ENCODE results near the gene ZFYVE28. TPM values are rescaled to one million over a fixed set of nuclear protein-coding genes. Genes with fewer than 3 reads are reported as not detected.

The ZFYVE28 gene
- total RNA-seq, 4 donors from 2014 or later: 20.6 to 153 (median 63.2) TPM

DNA sequence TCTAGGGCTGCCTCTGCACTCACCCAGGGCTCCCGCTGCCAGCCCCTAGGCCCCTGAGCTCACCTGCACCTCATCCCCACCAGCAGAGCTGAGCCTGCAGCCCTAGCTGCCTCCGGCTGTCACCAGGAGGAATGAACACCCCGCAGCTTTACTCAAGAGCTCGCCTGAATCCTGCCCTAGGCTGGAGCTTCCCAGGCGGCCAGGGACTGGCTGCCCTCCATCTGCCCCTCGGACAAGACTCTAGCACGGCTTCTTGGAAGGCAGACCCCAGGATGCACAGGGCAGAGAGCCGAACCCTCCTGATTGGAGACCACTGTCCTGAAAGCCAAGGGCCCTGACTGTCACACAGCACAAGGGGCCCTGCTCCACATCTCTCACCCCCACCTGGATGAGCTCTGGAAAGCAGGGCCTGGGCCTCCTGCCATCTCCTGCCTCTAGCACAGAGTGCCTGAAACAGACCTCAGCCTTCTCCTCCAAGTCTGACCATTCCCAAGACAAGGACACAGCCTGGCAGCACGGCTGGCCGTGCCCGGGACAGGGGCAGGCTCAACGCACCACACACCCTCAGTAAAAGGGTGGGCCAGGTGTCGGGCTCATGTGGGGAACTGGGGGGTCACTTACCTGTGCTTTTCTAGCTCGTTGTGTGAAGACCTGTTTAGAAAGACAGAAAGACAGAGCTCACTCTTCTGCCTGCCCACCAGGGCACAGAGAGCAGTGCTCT lies 160.9 kb downstream of the ZFYVE28 start:
- Histone ChIP-seq H3K36me3 (peaks cover 0 to 51% (median 0%) of the 10 kb centered on the region in 3 donors), H3K27me3 (no peaks in the 10 kb centered on the region), H3K4me3 (no peak overlapping the region), H3K27ac (peak overlapping the region; percentile 46 to 73 (median 59)), H3K9me3 (no peaks in the 10 kb centered on the region), H3K4me1 (peaks cover 0 to 56% (median 15%) of the 10 kb centered on the region in 4 donors)
- TF ChIP-seq POLR2A (IDR thresholded peaks at IDR 0.05): no peak
- TF ChIP-seq, protein P1, sequence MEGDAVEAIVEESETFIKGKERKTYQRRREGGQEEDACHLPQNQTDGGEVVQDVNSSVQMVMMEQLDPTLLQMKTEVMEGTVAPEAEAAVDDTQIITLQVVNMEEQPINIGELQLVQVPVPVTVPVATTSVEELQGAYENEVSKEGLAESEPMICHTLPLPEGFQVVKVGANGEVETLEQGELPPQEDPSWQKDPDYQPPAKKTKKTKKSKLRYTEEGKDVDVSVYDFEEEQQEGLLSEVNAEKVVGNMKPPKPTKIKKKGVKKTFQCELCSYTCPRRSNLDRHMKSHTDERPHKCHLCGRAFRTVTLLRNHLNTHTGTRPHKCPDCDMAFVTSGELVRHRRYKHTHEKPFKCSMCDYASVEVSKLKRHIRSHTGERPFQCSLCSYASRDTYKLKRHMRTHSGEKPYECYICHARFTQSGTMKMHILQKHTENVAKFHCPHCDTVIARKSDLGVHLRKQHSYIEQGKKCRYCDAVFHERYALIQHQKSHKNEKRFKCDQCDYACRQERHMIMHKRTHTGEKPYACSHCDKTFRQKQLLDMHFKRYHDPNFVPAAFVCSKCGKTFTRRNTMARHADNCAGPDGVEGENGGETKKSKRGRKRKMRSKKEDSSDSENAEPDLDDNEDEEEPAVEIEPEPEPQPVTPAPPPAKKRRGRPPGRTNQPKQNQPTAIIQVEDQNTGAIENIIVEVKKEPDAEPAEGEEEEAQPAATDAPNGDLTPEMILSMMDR (IDR thresholded peaks at IDR 0.05): no peak
- peak in 2 of 3 donors; percentile 12 to 43 for DNase-seq

DNA sequence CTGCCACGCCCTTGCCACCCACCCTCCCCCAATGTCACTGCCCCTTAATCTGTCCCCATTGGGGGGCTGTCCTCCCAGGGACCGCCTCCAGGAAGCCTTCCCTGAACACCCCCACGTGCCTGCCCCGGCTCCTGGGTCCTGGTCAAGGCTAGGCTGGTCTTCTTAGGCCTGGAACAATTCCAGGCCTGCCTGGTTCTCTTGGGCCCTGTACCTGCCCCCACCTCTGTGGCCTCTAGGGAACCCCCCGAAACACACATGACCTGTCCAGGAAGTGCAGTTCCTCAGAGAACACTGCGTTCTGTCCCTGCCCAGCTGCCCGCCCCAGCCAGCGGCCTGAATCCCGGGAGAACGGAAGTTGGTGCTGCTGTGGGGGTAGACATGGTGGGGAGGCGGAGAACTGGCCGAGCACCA lies 161.7 kb downstream of the ZFYVE28 start:
- peaks cover 0 to 58% (median 0%) of the 10 kb centered on the region in 3 donors for H3K36me3 ChIP-seq
- no peaks in the 10 kb centered on the region for H3K9me3 ChIP-seq
- H3K4me3 ChIP-seq: no peak overlapping the region
- peak in 2 of 3 donors; percentile 30 to 54 for DNase-seq
- H3K4me1 ChIP-seq: peaks cover 0 to 56% (median 15%) of the 10 kb centered on the region in 4 donors
- no peaks in the 10 kb centered on the region for H3K27me3 ChIP-seq
- no peak for TF ChIP-seq POLR2A (IDR thresholded peaks at IDR 0.05)
- TF ChIP-seq, protein P1 (IDR thresholded peaks at IDR 0.05): no peak
- peak overlapping the region; percentile 20 to 73 (median 59) for H3K27ac ChIP-seq

DNA sequence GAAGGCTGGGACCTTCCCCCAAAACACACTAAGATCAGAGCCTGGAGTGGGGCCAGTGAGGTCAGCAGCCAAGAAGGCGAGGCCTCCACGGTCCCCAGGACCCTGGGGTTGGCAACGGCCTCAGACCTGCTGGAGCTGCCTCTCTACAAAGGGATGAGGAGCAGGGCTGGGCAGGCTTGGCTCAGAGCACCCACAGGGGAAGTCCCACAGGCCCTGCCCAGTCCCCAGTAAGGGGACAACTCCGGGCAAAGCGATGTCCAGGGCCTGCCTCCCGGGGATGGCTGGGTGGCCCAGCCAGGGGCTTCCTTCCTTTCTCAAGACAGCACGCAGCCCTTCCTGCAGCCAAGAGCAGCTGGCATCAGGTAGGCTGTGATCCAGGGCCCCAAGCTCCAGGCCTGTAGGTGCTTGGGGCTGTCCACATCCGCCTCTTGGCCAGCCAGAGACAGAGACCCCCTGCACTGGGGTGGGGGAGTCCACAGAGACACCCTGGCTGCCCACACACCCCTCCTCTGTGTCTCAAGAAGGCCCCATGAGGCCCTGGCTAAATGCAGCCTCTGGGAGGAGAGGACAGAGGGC lies 162.2 kb downstream of the ZFYVE28 start:
- Histone ChIP-seq H3K27ac (peak overlapping the region; percentile 20 to 73 (median 59)), H3K9me3 (no peaks in the 10 kb centered on the region), H3K36me3 (peaks cover 0 to 64% (median 0%) of the 10 kb centered on the region in 3 donors), H3K4me3 (no peak overlapping the region), H3K27me3 (no peaks in the 10 kb centered on the region), H3K4me1 (peaks cover 0 to 56% (median 15%) of the 10 kb centered on the region in 4 donors)
- TF ChIP-seq, protein P1 (IDR thresholded peaks at IDR 0.05): no peak
- no peak for TF ChIP-seq POLR2A (IDR thresholded peaks at IDR 0.05)
- peak in 2 of 3 donors; percentile 14 to 41 for DNase-seq

DNA sequence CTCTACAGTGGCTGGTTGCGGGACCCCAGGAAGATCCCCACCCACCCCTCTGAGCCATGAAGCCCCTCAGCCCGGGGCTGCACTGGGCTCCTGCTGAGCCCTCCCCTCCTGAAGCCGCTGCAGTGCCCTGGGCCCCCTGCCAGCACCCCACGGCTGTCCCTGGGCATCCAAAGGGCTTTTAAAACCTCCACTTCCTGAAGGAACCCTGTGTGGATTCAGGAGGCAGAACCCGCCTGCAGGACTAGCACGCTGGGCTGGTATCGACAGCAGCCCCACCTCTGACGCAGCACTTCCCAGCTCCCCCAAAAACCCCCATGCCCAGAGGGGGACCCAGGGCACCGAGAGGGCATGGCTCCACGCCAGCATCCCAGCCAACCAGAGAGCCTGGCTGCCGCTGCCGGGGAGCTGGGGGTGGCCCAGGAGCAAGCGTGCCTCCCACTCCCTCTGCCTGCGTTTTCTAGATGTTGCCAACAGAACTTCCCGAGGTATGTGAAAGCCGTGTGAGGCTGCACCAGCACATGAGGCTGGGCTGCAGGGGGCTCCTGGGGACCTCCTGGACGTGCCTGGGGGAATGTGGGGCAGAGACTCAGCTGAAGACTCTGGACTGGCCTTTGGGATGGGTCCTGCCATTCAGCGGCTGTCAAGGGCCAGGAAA lies 162.8 kb downstream of the ZFYVE28 start:
- no peak overlapping the region for H3K4me3 ChIP-seq
- no peaks in the 10 kb centered on the region for H3K9me3 ChIP-seq
- H3K36me3 ChIP-seq: peaks cover 0 to 70% (median 0%) of the 10 kb centered on the region in 3 donors
- H3K27me3 ChIP-seq: no peaks in the 10 kb centered on the region
- no peak for TF ChIP-seq POLR2A (IDR thresholded peaks at IDR 0.05)
- TF ChIP-seq, protein P1 (IDR thresholded peaks at IDR 0.05): no peak
- H3K4me1 ChIP-seq: peaks cover 0 to 54% (median 10%) of the 10 kb centered on the region in 4 donors
- DNase-seq: peak in 2 of 3 donors; percentile 12 to 48
- H3K27ac ChIP-seq: peak overlapping the region in 3 of 4 donors; percentile 57 to 73 (median 61)

DNA sequence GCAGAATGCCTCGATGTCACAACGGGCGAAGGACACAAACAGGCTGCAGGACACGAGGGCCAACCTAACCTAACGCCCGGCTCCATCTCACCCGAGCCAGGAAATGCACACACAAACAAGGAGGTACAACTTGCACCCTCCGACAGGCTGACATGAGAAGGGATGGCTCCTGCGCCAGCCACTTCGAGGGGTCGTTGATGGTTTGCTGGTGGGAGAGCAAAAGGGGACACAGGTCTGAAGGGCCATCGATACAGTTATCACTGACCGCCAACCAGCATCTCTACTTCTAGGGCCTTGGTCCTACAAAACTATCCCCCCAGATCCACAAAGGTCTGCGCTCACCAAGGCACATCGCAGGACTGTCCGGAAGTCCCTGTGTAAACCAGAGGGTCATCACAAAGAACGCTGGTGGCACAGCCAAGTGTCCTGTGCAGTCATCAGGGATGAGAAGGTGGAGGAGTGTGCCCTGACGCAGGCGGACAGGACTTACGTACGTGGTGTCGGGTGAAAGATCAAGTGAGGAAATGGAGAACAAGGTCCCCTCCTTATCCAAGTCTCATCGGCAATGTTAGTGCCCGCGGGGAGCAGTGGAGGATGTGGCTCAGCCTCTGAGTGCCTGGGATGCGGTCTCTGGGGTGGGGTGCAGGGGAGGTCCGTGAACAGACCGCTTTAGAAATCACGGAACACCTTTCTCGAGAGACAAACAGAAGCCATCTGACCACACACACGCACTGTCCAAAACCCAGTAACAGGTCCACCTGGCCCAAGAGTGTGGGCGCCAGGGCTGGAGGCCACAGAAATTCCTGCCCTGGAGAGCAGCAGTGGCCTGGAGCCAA lies 163.6 kb downstream of the ZFYVE28 start:
- no peaks in the 10 kb centered on the region for H3K9me3 ChIP-seq
- peaks cover 0 to 46% (median 6%) of the 10 kb centered on the region in 4 donors for H3K4me1 ChIP-seq
- H3K27me3 ChIP-seq: no peaks in the 10 kb centered on the region
- TF ChIP-seq, protein P1 (IDR thresholded peaks at IDR 0.05): no peak
- no peak for TF ChIP-seq POLR2A (IDR thresholded peaks at IDR 0.05)
- peak in 2 of 3 donors; percentile 15 to 42 for DNase-seq
- peak overlapping the region in 2 of 4 donors; percentile 61 to 73 for H3K27ac ChIP-seq
- H3K4me3 ChIP-seq: no peak overlapping the region
- peaks cover 0 to 78% (median 0%) of the 10 kb centered on the region in 3 donors for H3K36me3 ChIP-seq

Data from Peyer's patch (tissue), 4 donors.